HepG2 (cell line): ENCODE data around the gene FAM120B. TPM values are rescaled to one million over a fixed set of nuclear protein-coding genes. Genes with fewer than 3 reads are reported as not detected.

ENCODE experiments used
- ARNT2 ChIP-seq: sonication (generic); formaldehyde crosslinking; IDR thresholded peaks from 2 replicates; pipeline ENCODE4 v1.8.0; 2022; ENCODE audit warnings: mild to moderate bottlenecking, low read depth, missing genetic modification reagents, moderate library complexity
- ATM ChIP-seq: fragments of 450-650 bp; IDR thresholded peaks from 2 replicates; pipeline ENCODE4 v1.7.1; 2017; ENCODE audit warnings: mild to moderate bottlenecking, borderline replicate concordance
- EP300 ChIP-seq, 3 experiments: sonication (generic) in 1 of 3; formaldehyde crosslinking in 1 of 3; IDR thresholded peaks; 2 replicates each; pipeline versions ENCODE4 v1.5.1 to v1.6.1; 2011 to 2020; ENCODE audit warnings: low read depth in 2 of 3, low read length in 2 of 3, borderline replicate concordance in 1 of 3, improper control_type of control experiment in 1 of 3, mild to moderate bottlenecking in 1 of 3, missing genetic modification reagents in 1 of 3, moderate library complexity in 1 of 3
- HCFC1 ChIP-seq: fragments of 150-350 bp; IDR thresholded peaks from 2 replicates; pipeline ENCODE4 v1.6.1; 2014; ENCODE audit warnings: low read depth, low read length
- KLF12 ChIP-seq: sonication (generic); formaldehyde crosslinking; IDR thresholded peaks from 2 replicates; pipeline ENCODE4 v1.4.0; 2020; ENCODE audit warnings: missing genetic modification reagents, borderline replicate concordance
- MED1 ChIP-seq: sonication (generic); formaldehyde crosslinking; IDR thresholded peaks from 2 replicates; pipeline ENCODE4 v1.4.0; 2020; ENCODE audit warnings: missing genetic modification reagents
- NFIB ChIP-seq: sonication (generic); formaldehyde crosslinking; IDR thresholded peaks from 2 replicates; pipeline ENCODE4 v1.9.0; 2021; ENCODE audit warnings: missing genetic modification reagents, mild to moderate bottlenecking, borderline replicate concordance
- PCBP2 ChIP-seq: fragments of 200-400 bp; formaldehyde crosslinking; optimal IDR thresholded peaks from 2 replicates; pipeline ENCODE3; 2018; ENCODE audit warnings: low read length, low read depth; ENCODE audit not compliant: poor library complexity, severe bottlenecking
- PRDM15 ChIP-seq: sonication (generic); formaldehyde crosslinking; IDR thresholded peaks from 2 replicates; pipeline ENCODE4 v1.4.0; 2020; ENCODE audit warnings: missing genetic modification reagents
- RBM39 ChIP-seq: fragments of 200-400 bp; formaldehyde crosslinking; IDR thresholded peaks from one replicate; pipeline ENCODE4 v1.6.1; 2018; ENCODE audit warnings: antibody characterized with exemption, mild to moderate bottlenecking, low read depth, low read length; ENCODE audit not compliant: poor library complexity, severe bottlenecking
- RFX5 ChIP-seq: IDR thresholded peaks from 2 replicates; pipeline ENCODE4 v1.6.1; 2011; ENCODE audit warnings: low read depth, low read length, improper control_type of control experiment
- SETDB1 ChIP-seq: sonication (generic); formaldehyde crosslinking; IDR thresholded peaks from 2 replicates; pipeline ENCODE4 v1.5.1; 2020; ENCODE audit warnings: missing genetic modification reagents, mild to moderate bottlenecking, borderline replicate concordance
- SOX6 ChIP-seq, 2 experiments: fragments of 450-650 bp in 1 of 2; sonication (generic) in 1 of 2; formaldehyde crosslinking in 1 of 2; IDR thresholded peaks; 2 replicates each; pipeline versions ENCODE4 v1.4.0 to v1.6.1; 2017 to 2020; ENCODE audit warnings: antibody characterized with exemption in 1 of 2, mild to moderate bottlenecking in 1 of 2, missing genetic modification reagents in 1 of 2
- SRSF4 ChIP-seq: fragments of 200-400 bp; formaldehyde crosslinking; IDR thresholded peaks from one replicate; pipeline ENCODE4 v1.6.1; 2018; ENCODE audit warnings: mild to moderate bottlenecking, low read depth, low read length, moderate library complexity; ENCODE audit not compliant: poor library complexity, severe bottlenecking
- STAT5B ChIP-seq: sonication (generic); formaldehyde crosslinking; IDR thresholded peaks from 2 replicates; pipeline ENCODE4 v1.4.0; 2020; ENCODE audit warnings: missing genetic modification reagents
- THAP11 ChIP-seq: IDR thresholded peaks from 2 replicates; pipeline ENCODE4 v1.6.1; 2016; ENCODE audit warnings: missing biosample characterization, missing genetic modification reagents
- THYN1 ChIP-seq: sonication (generic); formaldehyde crosslinking; IDR thresholded peaks from 2 replicates; pipeline ENCODE4 v1.8.1; 2023; ENCODE audit warnings: low read depth, mild to moderate bottlenecking, moderate library complexity, missing genetic modification reagents, borderline replicate concordance
- ZNF546 ChIP-seq: sonication (generic); formaldehyde crosslinking; conservative IDR thresholded peaks from 2 replicates; pipeline ENCODE4 v1.8.1; 2023; ENCODE audit warnings: mild to moderate bottlenecking, missing genetic modification reagents
- ZNF552 ChIP-seq: sonication (generic); formaldehyde crosslinking; IDR thresholded peaks from 2 replicates; pipeline ENCODE4 v1.9.0; 2022; ENCODE audit warnings: missing genetic modification reagents, mild to moderate bottlenecking, borderline replicate concordance
- ZNF572 ChIP-seq: sonication (generic); formaldehyde crosslinking; IDR thresholded peaks from 2 replicates; pipeline ENCODE4 v1.5.1; 2020; ENCODE audit warnings: mild to moderate bottlenecking, missing genetic modification reagents
- ZNF781 ChIP-seq: sonication (generic); formaldehyde crosslinking; IDR thresholded peaks from 2 replicates; pipeline ENCODE4 v1.5.1; 2020; ENCODE audit warnings: borderline replicate concordance, mild to moderate bottlenecking, missing genetic modification reagents; ENCODE audit errors: not compliant biosample characterization
- ZNF891 ChIP-seq: sonication (generic); formaldehyde crosslinking; IDR thresholded peaks from 2 replicates; pipeline ENCODE4 v1.5.0; 2020; ENCODE audit warnings: mild to moderate bottlenecking, missing genetic modification reagents
- polyA plus RNA-seq, 8 experiments: library from polyadenylated mRNA; depleted of rRNA in 3 of 8; stranded (reverse) in 7 of 8; unstranded in 1 of 8; fragments of >200 nt; fragmentation: Illumina TruSeq in 4 of 8; extraction: Trizol in 4 of 8; gene quantifications; 2 replicates each; pipeline versions ENCODE4 v1.2.1 to v1.2.3, GENCODE V29; 2011 to 2016; ENCODE audit warnings: low read depth in 4 of 8, missing spikeins in 1 of 8, mixed read lengths in 1 of 8; ENCODE audit not compliant: insufficient read depth in 1 of 8
- total RNA-seq, 5 experiments: library from RNA; depleted of rRNA; stranded (reverse); fragments of >200 nt; fragmentation: Illumina TruSeq; extraction: Trizol; gene quantifications; 2 replicates each; pipeline ENCODE4 v1.2.3, GENCODE V29; 2016; ENCODE audit warnings: low read depth in 1 of 5
- TF ChIP-seq, protein P1 (sequence below): IDR thresholded peaks from 2 replicates; pipeline ENCODE4 v1.6.1; 2012; ENCODE audit warnings: inconsistent platforms
- TF ChIP-seq, protein P2 (sequence below): sonication (generic); formaldehyde crosslinking; IDR thresholded peaks from 2 replicates; pipeline ENCODE4 v1.8.1; 2022; ENCODE audit warnings: mild to moderate bottlenecking, missing genetic modification reagents

The FAM120B gene
- total and polyA plus RNA-seq, 2 of the 13 experiments (the other 11 are each of a cell fraction or from before 2014, with no cell fraction given) = 9.2 to 10.7 TPM

DNA sequence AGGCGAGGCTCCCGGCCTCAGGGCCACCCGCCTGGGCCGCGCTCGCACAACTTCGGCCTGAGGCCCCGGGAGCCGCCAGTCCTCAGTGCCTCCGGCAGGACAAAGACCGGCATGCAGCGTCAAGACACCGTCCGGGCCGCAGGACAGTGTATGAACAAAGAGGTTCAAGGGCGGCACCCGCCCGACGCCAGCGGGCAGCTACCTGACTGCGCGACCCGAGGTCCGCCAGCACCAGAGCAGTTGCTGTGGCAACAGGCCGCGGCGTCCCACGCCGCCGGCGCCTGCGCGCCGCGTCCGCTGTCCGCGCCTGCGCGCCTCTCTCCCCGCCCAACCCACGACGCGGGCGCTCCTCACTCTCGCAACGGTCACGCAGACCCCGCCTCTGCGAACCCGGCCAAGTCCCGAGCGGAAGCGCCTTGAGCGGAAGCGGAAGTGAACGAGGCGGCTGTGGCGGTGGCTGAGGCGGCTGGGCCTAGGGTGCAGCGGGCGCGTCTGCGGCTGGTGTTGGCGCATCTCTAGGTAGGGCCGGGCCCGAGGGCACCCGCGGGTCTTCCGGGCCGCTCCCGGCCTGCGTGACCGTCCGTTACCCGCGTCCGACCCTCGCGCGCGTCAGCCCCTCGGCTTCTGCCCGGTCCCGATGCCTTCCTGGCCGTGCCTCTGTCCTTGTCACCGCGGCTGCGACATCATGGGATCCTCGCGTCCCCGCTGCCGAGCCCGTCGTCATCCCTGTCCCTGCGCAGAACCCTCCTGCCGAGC lies at the start of gene FAM120B (continued):
- TF ChIP-seq EP300 (IDR thresholded peaks at IDR 0.05; ENCODE audit: low read depth in 2 of 2, low read length in 2 of 2) (0 out of 4 replicates have a peak, but pooled peaks of 1 of the 2 experiments have one; percentile 10), EP300 (CRISPR knock-in tag; IDR thresholded peaks at IDR 0.05; ENCODE audit: borderline replicate concordance) (peak; percentile 20; the same call in 1 of the 2 replicates), RFX5 (no peak; the same call in 1 of the 2 replicates), RBM39 (peak; percentile 91), MED1 (CRISPR knock-in tag) (peak; percentile 85), SOX6 (IDR thresholded peaks at IDR 0.05) (no peak), SOX6 (CRISPR knock-in tag; IDR thresholded peaks at IDR 0.05) (peak; percentile 73), THYN1 (no peak), ZNF552 (peak; percentile 87; the same call in 1 of the 2 replicates), PCBP2 (no peak), STAT5B (CRISPR knock-in tag) (peak; percentile 85), HCFC1 (peak; percentile 36; the same call in 1 of the 2 replicates), ZNF781 (CRISPR knock-in tag) (no peak), ARNT2 (CRISPR knock-in tag) (peak; percentile 75), NFIB (CRISPR knock-in tag) (no peak), ZNF572 (no peak), SETDB1 (CRISPR knock-in tag) (no peak), ZNF546 (no peak; the same call in 1 of the 2 replicates), ZNF891 (CRISPR knock-in tag) (peak; percentile 94; the same call in 1 of the 2 replicates), PRDM15 (CRISPR knock-in tag) (no peak; the same call in none of the 2 replicates), KLF12 (peak; percentile 93; the same call in 1 of the 2 replicates), SRSF4 (no peak), THAP11 (CRISPR knock-in tag) (peak; percentile 93), ATM (no peak)
- TF ChIP-seq, protein P1, sequence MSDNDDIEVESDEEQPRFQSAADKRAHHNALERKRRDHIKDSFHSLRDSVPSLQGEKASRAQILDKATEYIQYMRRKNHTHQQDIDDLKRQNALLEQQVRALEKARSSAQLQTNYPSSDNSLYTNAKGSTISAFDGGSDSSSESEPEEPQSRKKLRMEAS = peak; percentile 81; the same call in 1 of the 2 replicates
- TF ChIP-seq, protein P2, sequence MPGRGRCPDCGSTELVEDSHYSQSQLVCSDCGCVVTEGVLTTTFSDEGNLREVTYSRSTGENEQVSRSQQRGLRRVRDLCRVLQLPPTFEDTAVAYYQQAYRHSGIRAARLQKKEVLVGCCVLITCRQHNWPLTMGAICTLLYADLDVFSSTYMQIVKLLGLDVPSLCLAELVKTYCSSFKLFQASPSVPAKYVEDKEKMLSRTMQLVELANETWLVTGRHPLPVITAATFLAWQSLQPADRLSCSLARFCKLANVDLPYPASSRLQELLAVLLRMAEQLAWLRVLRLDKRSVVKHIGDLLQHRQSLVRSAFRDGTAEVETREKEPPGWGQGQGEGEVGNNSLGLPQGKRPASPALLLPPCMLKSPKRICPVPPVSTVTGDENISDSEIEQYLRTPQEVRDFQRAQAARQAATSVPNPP (CRISPR knock-in tag) = peak; percentile 67; the same call in 1 of the 2 replicates
